Suppressor macrophage treated with lipopolysaccharide for 1 hour (primary cell): ENCODE measurements around the gene DGKZ.

Source experiments
- DNase-seq, 3 donors: peaks; one replicate each; pipeline ENCODE4 v3.0.0-alpha.2; 2020 to 2022

The DGKZ gene

DNA sequence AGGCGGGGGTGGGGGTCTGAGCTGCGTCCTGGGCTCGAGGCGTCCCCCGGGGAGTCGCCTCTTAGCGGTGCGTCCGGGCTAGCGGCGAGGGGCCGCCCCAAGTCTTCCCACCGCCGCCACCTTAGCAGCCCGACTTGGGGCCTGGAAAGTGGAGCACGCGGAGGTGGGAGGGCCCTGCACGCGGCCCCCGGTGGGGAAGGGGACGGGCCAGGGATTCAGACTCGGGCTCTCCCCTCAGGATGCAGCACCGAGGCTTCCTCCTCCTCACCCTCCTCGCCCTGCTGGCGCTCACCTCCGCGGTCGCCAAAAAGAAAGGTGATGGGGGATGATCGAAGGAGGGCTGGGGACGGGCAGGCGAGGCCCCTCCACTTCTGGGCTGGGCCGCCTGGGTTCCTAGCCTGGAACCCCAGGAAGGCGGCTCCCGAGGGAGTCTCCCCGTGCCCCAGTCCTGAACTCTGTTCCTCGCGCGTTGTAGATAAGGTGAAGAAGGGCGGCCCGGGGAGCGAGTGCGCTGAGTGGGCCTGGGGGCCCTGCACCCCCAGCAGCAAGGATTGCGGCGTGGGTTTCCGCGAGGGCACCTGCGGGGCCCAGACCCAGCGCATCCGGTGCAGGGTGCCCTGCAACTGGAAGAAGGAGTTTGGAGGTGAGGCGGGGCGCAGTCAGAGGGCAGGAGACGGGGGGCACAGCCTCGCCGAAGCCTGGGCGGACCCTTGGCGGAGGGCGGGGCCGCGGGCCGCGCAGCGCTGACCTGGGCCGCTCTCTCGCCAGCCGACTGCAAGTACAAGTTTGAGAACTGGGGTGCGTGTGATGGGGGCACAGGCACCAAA, 34.8 kb downstream of the DGKZ start:
- DNase-seq: no peak

DNA sequence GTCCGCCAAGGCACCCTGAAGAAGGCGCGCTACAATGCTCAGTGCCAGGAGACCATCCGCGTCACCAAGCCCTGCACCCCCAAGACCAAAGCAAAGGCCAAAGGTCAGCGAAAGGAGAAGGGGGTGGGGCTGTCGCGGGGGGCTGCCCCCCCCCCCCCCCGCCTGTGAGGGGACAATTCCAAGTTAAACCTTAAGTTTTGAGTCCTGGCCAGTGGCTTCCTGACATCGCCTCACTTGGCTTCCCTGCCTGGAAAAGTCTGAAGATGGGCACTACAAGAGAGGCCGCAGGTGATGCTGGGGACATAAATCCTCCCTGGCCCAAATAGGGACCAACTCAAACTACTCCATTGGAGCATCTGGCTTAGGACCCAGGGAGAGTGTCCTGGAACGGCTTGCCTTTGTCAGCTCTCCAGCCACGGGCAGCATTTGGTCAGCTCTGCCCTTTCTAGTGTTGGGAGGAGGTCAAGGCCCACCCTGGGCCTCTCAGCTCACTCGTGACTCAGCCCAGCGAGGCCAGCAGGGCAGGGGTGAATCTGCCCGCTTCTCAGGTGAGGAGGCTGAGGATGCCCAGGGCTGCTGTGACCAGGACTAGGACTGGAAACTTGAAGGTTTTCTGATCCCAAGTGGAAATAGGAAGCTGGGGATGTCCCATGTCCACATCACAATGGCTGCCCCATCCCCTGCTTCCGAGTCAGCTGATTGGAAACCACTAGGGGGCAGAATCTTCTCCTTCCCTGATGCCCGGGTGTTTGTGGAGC, 35.6 kb downstream of the DGKZ start:
- peak; percentile 56 to 73 (median 56) for DNase-seq

DNA sequence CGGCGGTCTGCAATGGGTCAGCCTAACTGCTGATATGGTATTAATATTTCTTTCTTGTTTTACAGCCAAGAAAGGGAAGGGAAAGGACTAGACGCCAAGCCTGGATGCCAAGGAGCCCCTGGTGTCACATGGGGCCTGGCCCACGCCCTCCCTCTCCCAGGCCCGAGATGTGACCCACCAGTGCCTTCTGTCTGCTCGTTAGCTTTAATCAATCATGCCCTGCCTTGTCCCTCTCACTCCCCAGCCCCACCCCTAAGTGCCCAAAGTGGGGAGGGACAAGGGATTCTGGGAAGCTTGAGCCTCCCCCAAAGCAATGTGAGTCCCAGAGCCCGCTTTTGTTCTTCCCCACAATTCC, 36.1 kb downstream of the DGKZ start:
- no peak for DNase-seq

DNA sequence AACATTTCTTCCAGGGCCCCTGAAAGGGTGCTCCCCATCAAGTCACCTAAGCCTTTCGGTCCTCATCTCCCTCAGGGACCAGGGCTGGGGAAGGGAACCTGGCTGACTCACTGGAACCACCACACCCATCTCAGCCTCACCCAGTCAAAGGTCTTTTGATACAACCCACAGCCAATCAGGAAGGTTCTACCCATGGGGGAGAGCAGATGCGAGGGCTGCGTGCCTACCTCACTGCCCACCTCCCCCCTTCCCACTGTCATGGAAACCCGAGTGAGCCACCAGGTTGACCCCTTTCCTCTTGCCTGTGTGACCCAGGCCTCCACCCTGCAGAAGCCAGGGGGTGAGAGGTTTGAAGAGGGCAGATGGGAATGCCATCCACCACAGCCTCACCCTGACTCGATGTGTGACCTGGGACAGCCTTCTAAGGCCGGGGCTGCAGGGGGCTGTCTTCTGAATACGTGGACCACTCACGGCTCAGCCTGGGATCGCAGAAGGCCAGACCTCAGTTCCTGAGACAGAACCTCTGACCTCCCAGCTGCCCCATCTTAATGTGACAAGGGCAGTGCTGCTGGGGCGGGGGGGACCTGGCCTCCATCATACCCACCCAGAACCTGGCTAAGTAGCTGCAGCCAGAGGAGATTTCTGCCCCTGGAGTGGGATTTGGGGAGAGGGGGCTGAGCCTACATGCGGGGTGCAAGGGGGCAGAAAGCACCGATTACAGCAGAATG, 36.9 kb downstream of the DGKZ start:
- no peak for DNase-seq

- no peak for DNase-seq
These were observed 38.1 kb downstream of the DGKZ start for GRCh38 chr11:46385169-46386004.

- DNase-seq: peak in 2 of 3 donors; percentile 31 to 44
These were observed 38.8 kb downstream of the DGKZ start for GRCh38 chr11:46386005-46386578.

DNA sequence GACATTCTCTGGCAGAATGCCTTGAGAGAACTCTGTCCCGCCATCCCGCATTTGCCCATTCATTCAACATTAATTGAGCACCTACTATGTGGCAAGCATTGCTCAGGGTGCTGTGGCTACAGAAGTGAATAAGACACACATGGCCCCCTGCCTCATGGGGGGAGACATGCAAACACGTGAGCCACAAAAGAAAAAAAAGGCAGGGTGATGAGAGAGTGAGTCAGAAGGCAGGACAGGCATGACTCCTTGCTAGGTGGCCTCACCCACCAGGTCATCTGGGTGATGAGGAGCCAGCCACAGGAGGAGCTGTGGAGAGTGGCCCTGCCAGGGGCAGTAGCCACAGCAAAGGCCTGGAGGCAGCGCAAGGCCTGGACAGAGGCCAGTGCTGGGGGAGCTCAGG, 39.4 kb downstream of the DGKZ start:
- DNase-seq: peak; percentile 30 to 49 (median 33)

DNA sequence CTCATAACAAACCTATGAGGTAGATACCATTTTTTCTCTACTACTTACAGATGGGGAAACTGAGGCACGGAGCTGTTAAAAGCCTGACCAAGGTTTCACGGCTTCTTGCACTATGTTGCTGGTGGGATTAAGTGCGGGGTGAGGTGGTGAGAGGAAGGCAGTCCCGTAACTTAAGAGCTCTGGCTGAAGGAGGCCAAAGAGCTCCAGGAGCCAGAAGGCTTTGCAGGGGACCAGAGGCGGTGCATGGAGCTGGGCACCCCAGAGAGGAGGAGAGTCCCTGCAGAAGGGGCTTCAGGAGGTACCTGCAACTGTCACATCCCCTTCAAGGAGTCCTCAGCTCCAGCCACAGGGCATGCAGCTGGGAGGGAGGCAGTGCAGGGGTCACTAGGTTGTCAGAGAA, 40.2 kb downstream of the DGKZ start:
- DNase-seq: no peak

DNA sequence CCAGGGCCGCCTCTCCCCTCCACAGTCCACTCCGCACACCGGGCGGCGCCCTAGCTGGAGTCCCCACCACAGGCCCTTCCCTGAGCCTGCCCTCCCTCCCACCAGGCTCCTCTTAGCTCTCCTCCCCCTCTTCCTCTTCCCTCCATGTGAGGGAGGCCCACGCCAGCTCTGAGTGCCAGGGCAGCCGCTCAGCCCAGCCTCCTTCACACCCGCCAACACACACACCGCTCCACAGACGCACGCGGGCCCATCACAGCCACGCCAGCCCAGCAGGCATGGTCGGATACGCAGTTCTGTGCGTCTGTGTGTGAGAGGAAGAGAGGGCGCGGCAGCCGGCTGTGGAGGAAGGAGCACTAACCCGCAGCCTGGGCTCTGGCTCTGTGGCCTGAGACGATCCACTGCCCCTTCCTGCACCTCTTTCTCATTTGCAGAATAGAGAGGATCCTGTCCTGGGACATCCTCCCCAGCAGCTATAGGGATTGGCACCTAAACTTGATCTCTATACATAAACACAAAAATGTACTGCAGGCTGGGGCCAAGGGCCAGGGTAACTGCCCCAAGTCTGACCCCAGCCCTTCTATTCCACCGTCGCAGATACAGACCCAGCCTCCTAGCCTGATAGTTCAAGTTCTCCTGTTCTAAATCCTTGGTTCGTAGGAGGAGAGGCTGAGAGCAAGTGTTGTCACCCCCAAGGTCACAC, 40.8 kb downstream of the DGKZ start:
- DNase-seq: peak; percentile 64 to 73 (median 71)

- DNase-seq: no peak
These were observed 41.6 kb downstream of the DGKZ start for GRCh38 chr11:46388619-46389449.

DNA sequence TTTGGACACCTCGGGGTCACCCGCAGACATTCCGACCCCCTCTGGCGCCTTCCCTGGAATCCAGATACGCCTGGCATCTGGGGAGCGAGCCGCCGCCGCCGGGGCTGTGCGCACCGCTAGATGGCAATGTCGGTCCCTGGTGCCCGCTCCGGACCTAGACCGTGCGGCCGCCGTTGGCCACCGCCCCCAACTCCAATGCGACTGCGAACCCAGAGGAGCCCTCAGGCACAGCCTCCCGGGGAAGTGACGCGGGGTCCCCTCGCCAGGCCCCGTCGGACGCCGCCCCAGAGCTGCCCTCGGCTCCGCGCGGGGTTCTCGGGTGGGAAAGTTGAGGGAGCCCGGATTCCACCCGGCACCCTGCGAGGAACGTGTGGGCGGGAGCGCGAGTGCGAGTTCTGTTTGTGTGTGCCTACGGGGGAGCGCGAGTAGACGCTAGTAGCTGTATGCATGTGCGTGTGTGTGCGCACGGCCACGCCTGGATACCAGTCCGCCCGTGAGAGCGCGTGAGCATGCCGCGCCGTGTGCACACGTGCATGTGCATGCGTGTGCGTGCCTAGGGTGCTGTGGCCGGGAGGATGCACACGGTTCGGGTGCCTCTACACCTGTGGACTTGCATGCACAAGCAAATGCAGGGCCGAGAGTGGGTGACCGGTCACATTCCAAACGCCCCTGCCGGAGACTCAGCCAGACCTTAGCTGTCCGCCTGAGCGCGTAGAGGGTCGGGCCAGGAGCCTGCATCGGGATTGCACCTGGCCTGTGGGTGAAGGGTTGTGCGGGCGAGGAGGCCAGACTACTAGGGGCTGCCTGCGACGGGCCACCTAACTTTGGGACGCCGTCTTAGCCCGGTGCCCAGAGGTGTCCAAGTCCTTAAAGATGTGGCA, 42.4 kb downstream of the DGKZ start:
- DNase-seq: peak; percentile 80 to 91 (median 85)

DNA sequence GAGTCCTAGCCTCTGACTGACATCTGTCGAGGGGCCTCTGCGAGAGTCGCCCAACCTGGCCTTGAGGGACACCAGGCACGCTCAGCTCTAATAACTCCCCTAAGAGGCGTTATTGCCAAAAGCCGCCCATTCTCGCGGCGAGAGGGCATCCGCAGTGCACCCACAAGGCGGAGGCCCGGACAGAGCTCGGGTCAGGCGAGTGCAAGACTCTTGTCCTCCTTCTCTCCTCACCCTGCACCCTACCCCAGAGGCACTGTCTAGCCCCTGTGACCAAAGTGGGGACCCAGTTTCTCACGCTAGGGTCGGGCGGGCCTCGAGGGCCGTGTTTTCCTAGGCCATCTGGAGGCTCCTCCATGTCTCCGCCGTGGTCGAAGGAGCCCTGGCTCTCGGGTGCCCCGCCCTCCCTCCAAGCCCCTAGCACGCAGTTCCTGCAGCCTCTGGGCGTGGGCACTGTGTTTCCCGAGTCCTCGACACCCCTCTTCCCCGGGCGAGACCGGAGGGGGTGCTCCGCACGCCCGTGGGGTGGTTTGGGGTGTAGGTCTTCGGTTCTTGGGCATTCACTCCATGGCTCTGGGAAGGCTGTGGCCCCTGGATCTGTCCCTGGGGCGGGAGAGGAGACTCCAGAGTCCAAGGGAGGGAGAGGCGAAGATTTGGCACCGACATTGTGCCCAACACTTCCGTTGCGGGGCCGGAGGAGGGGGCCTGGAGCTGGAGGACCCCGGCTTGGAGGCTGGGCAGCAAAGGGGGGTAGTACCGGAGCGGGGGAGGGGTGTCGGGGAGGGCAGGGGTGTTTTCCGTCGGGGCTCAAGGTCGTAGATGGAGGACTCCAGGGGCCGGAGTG, 43.3 kb downstream of the DGKZ start:
- DNase-seq: no peak

- DNase-seq: no peak
These were observed 43.9 kb downstream of the DGKZ start for GRCh38 chr11:46391186-46391577.

GRCh38 chr11:46391578-46392420, 44.5 kb downstream of the DGKZ start, which contains the start of gene CHRM4:
CHRM4 (minus strand) TSS chr11:46391776; CDS start chr11:46386557, 5,219 bp downstream.
- DNase-seq: peak; percentile 68 to 83 (median 78)

- peak; percentile 88 to 95 (median 93) for DNase-seq
These were observed 45.4 kb downstream of the DGKZ start for GRCh38 chr11:46392421-46393230.

DNA sequence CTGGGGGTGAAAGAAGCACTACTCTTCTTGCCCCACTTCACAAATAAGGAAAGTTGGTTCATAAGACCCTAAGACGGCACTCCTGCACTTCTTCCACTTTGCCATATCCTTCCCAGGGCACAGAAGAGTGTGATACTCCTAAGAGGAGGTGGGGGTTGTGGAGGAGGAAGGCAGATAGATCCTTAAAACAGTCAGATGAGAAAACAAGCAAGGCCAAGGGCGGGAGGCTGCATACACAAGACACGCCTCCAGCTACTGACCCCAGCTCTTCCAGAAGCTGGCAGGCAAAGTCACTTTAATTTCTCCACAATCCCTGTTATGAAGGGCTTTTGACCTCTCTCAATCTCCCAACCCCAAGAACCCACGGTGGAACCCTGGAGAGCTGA, 46.0 kb downstream of the DGKZ start:
- no peak for DNase-seq

DNA sequence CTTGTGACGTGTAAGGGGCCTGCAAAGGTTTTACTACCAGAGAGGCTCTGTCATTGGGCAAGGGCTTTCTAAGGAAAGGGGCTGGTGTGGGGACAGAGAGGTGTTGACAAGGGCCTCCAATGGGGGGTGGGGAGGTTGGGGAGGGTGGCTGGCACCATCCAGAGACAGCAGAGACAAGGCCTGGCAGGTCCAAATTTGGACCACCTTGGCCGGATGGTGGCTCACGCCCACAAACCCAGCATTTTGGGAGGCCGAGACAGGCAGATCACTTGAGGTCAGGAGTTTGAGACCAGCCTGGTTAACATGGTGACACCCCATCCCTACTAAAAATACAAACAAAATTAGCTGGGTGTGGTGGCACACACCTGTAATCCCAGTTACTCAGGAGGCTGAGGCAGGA, 46.5 kb downstream of the DGKZ start:
- DNase-seq: no peak
